Mesothelial cell of epicardium (in vitro differentiated cells): ENCODE measurements around the gene PPP1R16B. TPM values are rescaled to one million over a fixed set of nuclear protein-coding genes. Genes with fewer than 3 reads are reported as not detected.

Experiments used
- DNase-seq, 2 experiments: peaks; one replicate each; pipeline ENCODE4 v3.0.0; 2021; ENCODE audit warnings: low spot score in 2 of 2; ENCODE audit not compliant: unreplicated experiment in 2 of 2
- H3K27ac Mint-ChIP-seq: 2 replicates; pipeline ENCODE4 v1.8.0; 2021; ENCODE audit warnings: mixed read lengths
- H3K27me3 Mint-ChIP-seq: 2 replicates; pipeline ENCODE4 v1.8.0; 2021; ENCODE audit warnings: low read depth, mixed read lengths
- H3K36me3 Mint-ChIP-seq: 2 replicates; pipeline ENCODE4 v1.8.0; 2021; ENCODE audit warnings: mixed read lengths
- H3K4me1 Mint-ChIP-seq: 2 replicates; pipeline ENCODE4 v1.8.0; 2021; ENCODE audit warnings: mixed read lengths
- H3K4me3 Mint-ChIP-seq: 2 replicates; pipeline ENCODE4 v1.8.0; 2021; ENCODE audit warnings: mild to moderate bottlenecking, moderate library complexity, mixed read lengths
- H3K9me3 Mint-ChIP-seq: 2 replicates; pipeline ENCODE4 v1.8.0; 2021; ENCODE audit warnings: mixed read lengths
- CTCF ChIP-seq: fragments of 200-600 bp; sonication (generic); IDR thresholded peaks from one replicate; pipeline ENCODE4 v1.5.0; 2021; ENCODE audit warnings: antibody characterized with exemption; ENCODE audit not compliant: unreplicated experiment
- total RNA-seq: library from RNA; stranded (reverse); gene quantifications from 3 replicates; pipeline ENCODE4 v1.2.1, GENCODE V29; 2021

The PPP1R16B gene
- total RNA-seq, 1 donor from 2014 or later = not detected

- Mint-ChIP-seq H3K27me3 (peaks cover 57% of the 10 kb centered on the region), H3K36me3 (no peaks in the 10 kb centered on the region), H3K9me3 (no peaks in the 10 kb centered on the region), H3K4me1 (peaks cover 5% of the 10 kb centered on the region), H3K4me3 (no peak overlapping the region), H3K27ac (no peak overlapping the region)
- peak; percentile 79 for TF ChIP-seq CTCF
- peak; percentile 52 to 86 for DNase-seq
These were observed 88.1 kb downstream of the PPP1R16B start for GRCh38 chr20:38893565-38894090.

- Mint-ChIP-seq H3K27ac (no peak overlapping the region), H3K4me3 (no peak overlapping the region), H3K9me3 (no peaks in the 10 kb centered on the region), H3K36me3 (no peaks in the 10 kb centered on the region), H3K27me3 (peaks cover 63% of the 10 kb centered on the region), H3K4me1 (peaks cover 5% of the 10 kb centered on the region)
- no peak for DNase-seq
- no peak for TF ChIP-seq CTCF
These were observed 88.8 kb downstream of the PPP1R16B start for GRCh38 chr20:38894091-38894847.

- H3K36me3 Mint-ChIP-seq = no peaks in the 10 kb centered on the region
- H3K4me3 Mint-ChIP-seq = no peak overlapping the region
- H3K27me3 Mint-ChIP-seq = peaks cover 73% of the 10 kb centered on the region
- DNase-seq = no peak
- peaks cover 5% of the 10 kb centered on the region for H3K4me1 Mint-ChIP-seq
- no peaks in the 10 kb centered on the region for H3K9me3 Mint-ChIP-seq
- no peak for TF ChIP-seq CTCF
- H3K27ac Mint-ChIP-seq = no peak overlapping the region
These were observed 89.8 kb downstream of the PPP1R16B start for GRCh38 chr20:38895098-38895949.

- no peak overlapping the region for H3K27ac Mint-ChIP-seq
- peaks cover 5% of the 10 kb centered on the region for H3K4me1 Mint-ChIP-seq
- H3K27me3 Mint-ChIP-seq = peaks cover 81% of the 10 kb centered on the region
- no peak for DNase-seq
- no peak overlapping the region for H3K4me3 Mint-ChIP-seq
- H3K36me3 Mint-ChIP-seq = no peaks in the 10 kb centered on the region
- no peak for TF ChIP-seq CTCF
- H3K9me3 Mint-ChIP-seq = no peaks in the 10 kb centered on the region
These were observed 90.6 kb downstream of the PPP1R16B start for GRCh38 chr20:38896009-38896594.

- DNase-seq = no peak
- Mint-ChIP-seq H3K4me1 (peaks cover 5% of the 10 kb centered on the region), H3K27ac (no peak overlapping the region), H3K9me3 (no peaks in the 10 kb centered on the region), H3K36me3 (no peaks in the 10 kb centered on the region), H3K27me3 (peaks cover 90% of the 10 kb centered on the region), H3K4me3 (no peak overlapping the region)
- no peak for TF ChIP-seq CTCF
These were observed 91.8 kb downstream of the PPP1R16B start for GRCh38 chr20:38897267-38897666.
